HG03135 (cell line): Measurements from ENCODE around the gene OSBPL7.
"Not testable (repeated sequence)": the region's sequence is repeated elsewhere in the genome, so short reads cannot be mapped to it uniquely, and the experiment has no call there.

Experiments used
- ATAC-seq: cut with Tn5 transposase; IDR thresholded peaks from one replicate; pipeline ENCODE4 v1.9.1; 2021; ENCODE audit warnings: mild to moderate bottlenecking, moderate library complexity; ENCODE audit not compliant: unreplicated experiment

OSBPL7 gene

GRCh38 chr17:47774987-47775580, 46.5 kb downstream of the OSBPL7 start:
- ATAC-seq, result no peak

DNA sequence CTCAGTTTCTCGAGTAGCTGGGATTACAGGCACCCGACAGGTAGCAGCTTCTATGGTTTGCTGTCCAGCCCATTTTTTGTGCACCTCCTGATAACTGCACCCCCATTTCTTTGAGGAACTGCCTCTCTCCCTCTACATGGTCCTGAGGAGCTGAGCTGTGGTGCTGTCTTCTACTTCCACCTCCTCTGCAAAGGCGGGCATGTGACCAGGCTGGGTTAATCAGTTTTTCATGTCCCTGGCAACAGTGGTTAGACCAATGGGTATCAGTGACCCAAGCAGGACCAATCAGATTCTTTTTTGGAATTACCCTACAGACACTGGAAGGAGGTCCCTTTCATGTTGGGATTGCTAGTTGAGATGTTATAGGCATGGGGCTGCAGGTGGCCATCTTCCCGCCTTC, 47.3 kb downstream of the OSBPL7 start:
- ATAC-seq, result no peak

GRCh38 chr17:47773649-47774048, 47.9 kb downstream of the OSBPL7 start:
- not testable (repeated sequence) for ATAC-seq

DNA sequence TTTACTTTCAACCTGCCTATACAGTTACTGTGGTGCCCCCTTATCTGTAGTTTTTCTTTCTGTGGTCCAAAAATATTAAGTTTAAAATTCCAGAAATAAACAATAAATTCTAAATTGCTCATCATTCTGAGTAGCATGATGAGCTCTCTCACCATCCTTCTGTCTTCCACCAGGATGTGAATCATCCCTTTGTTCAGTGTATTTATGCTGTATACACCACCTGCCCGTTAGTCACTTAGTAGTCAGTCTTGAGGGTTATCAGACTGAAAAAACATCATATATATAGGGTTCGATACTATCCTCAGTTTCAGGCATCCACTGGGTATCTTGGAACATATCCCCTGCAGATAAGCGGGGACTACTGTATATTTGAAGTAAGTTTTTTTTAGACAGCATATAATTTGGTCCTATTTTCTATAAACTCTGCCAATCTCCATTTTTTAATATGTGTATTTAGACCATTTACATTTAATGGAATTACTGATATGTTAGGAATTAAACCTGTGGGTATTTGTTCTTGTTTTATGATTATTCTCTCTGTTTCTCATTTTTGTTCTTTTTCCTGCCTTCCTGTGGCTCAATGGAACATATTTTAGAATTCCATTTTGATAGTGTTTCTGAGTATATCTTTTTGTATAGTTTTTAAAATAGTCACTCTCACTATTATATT, 57.5 kb downstream of the OSBPL7 start:
- no peak for ATAC-seq

DNA sequence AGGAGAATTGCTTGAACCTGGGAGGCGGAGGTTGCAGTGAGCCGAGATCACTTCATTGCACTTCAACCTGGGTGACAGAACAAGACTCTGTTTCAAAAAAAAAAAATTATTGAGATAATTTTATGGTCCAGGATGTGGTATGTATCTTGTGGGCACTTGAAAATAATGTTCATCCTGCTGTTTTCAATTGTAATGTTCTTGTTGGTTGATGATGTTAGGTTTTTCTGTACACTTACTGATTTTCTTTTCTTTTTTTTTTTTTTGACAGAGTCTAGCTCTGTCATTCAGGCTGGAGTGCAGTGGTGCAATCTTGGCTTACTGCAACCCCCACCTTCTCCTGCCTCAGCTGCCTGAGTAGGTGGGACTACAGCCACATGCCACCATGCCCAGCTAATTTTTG, 58.9 kb downstream of the OSBPL7 start:
- no peak for ATAC-seq

- no peak for ATAC-seq
Observed at GRCh38 chr17:47760409-47761140, 61.0 kb downstream of the OSBPL7 start.

DNA sequence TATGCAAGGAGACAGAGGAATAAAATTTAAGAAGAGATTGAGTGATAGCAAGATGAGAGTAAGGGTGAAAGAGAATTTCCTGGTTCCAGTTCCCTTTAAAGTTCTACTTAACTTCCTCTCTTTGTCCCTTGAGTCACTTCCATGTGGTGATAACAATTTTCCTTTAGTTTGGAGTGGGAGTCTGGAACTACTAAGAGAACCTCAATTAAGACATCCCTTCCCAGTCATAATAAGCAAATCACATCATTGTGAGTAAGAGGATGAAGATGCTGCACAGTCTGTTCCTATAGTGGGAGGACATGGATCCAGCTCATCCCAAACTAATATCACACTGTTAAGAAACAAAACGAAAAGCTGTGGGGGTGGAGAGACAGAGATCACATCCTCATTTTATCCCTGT, 64.2 kb downstream of the OSBPL7 start:
- ATAC-seq, result no peak
